ENCODE measurements around the gene LRCH1. TPM values are rescaled to one million over a fixed set of nuclear protein-coding genes. Genes with fewer than 3 reads are reported as not detected.

The LRCH1 gene
- total and polyA plus RNA-seq, 2 of the 4 experiments (the other 2 are of a cell fraction) = 7.0 to 8.8 TPM

GRCh38 chr13:46530084-46530935, 22.7 kb upstream of the LRCH1 start:
- ChIA-PET POLR2A (ENCODE audit: unreplicated experiment) (no interaction called here), CTCF (no interaction called here)
- Histone ChIP-seq H2BK120ac (ENCODE audit: low read depth, low read length) (no peak overlapping the region), H3K14ac (replicated peaks; ENCODE audit: low read depth, low read length) (no peak overlapping the region), H3K4me1 (ENCODE audit: control insufficient read depth, insufficient read depth, low read length) (no peaks in the 10 kb centered on the region), H3K36me3 (ENCODE audit: control insufficient read depth, insufficient read depth, low read length) (no peaks in the 10 kb centered on the region), H3K9me1 (ENCODE audit: insufficient read depth, low read length) (0 out of 2 replicates have a peak, but pooled peaks cover 2% of the 10 kb centered on the region), H4K8ac (ENCODE audit: low read depth in 2 of 2, low read length in 2 of 2) (no peak overlapping the region), H4K5ac (ENCODE audit: low read depth, low read length) (no peak overlapping the region), H3K27me3 (ENCODE audit: control insufficient read depth, insufficient read depth, low read length) (peaks cover 16% of the 10 kb centered on the region), H2AK9ac (replicated peaks; ENCODE audit: low read depth, low read length, poor library complexity) (no peak overlapping the region), H3K56ac (ENCODE audit: extremely low read depth, insufficient read depth, low read length) (no peak overlapping the region), H2AK5ac (ENCODE audit: low read depth, low read length) (no peak overlapping the region), H3K79me1 (ENCODE audit: low read depth in 1 of 2, low read length in 2 of 2) (no peaks in the 10 kb centered on the region), H3K23ac (ENCODE audit: low read depth, low read length) (no peak overlapping the region), H3K4ac (ENCODE audit: low read depth, low read length) (no peak overlapping the region), H3K9me3 (ENCODE audit: control insufficient read depth, insufficient read depth, low read length) (no peaks in the 10 kb centered on the region), H3K27ac (ENCODE audit: insufficient read depth, low read length) (no peak overlapping the region), H2BK20ac (ENCODE audit: low read depth, low read length) (no peak overlapping the region), H3K9ac (ENCODE audit: low read depth, low read length) (no peak overlapping the region), H3K4me3 (ENCODE audit: insufficient read depth, low read depth, low read length) (no peak overlapping the region), H2BK5ac (ENCODE audit: low read depth, low read length, poor library complexity, severe bottlenecking) (no peak overlapping the region), H3K18ac (ENCODE audit: low read depth, low read length) (no peak overlapping the region), H2BK15ac (ENCODE audit: low read depth, low read length) (no peak overlapping the region), H4K20me1 (ENCODE audit: insufficient read depth, low read length) (no peaks in the 10 kb centered on the region), H3K4me2 (ENCODE audit: low read depth, low read length) (no peak overlapping the region), H2AFZ (replicated peaks; ENCODE audit: low read length, poor library complexity) (no peak overlapping the region), H4K91ac (ENCODE audit: insufficient read depth, low read depth, low read length) (no peak overlapping the region)
- no TSS peak for BruUV-seq (replicated peaks)
- 100% methylated on average over 1 of the region's 4 CpGs; no CpG with 5 or more reads in 1 of the 2 experiments for WGBS, 2 experiments (ENCODE audit: extremely low coverage in 2 of 2, insufficient read length in 1 of 2)
- DNase-seq (peak; percentile 54), ATAC-seq (ENCODE audit: low read depth) (peak; percentile 66)
- intact Hi-C loops (cut with micrococcal nuclease) = no loop called here
- dilution Hi-C loops (cut with HindIII; ENCODE audit: low sequenced_read_pairs, unreplicated experiment) = no loop called here
- in situ Hi-C loops (cut with MboI; ENCODE audit: low sequenced_read_pairs) = no loop called here
- TF ChIP-seq MAFK (IDR thresholded peaks at IDR 0.05; ENCODE audit: low read depth, low read length) (no peak), RFX5 (IDR thresholded peaks at IDR 0.05; ENCODE audit: low read depth, low read length) (no peak), CEBPB (IDR thresholded peaks at IDR 0.05; ENCODE audit: low read depth, low read length) (no peak), NFE2L2 (IDR thresholded peaks at IDR 0.05; ENCODE audit: low read depth, low read length) (no peak), USF2 (IDR thresholded peaks at IDR 0.05; ENCODE audit: low read depth, low read length) (no peak), ELK1 (IDR thresholded peaks at IDR 0.05; ENCODE audit: borderline replicate concordance, low read depth, low read length) (no peak), MXI1 (IDR thresholded peaks at IDR 0.05; ENCODE audit: borderline replicate concordance, low read depth, low read length) (no peak), RAD21 (IDR thresholded peaks at IDR 0.05; ENCODE audit: low read length) (no peak), MAZ (IDR thresholded peaks at IDR 0.05; ENCODE audit: borderline replicate concordance, low read depth, low read length) (no peak), RCOR1 (IDR thresholded peaks at IDR 0.05; ENCODE audit: insufficient replicate concordance, low read length) (no peak), CHD1 (IDR thresholded peaks at IDR 0.05; ENCODE audit: low read depth, low read length) (no peak), POLR2A (IDR thresholded peaks at IDR 0.05; ENCODE audit: low read depth, low read length) (no peak), FOS (IDR thresholded peaks at IDR 0.05; ENCODE audit: low read depth, low read length) (no peak), SMC3 (IDR thresholded peaks at IDR 0.05; ENCODE audit: low read depth, low read length) (no peak)
- TF ChIP-seq, protein P1, sequence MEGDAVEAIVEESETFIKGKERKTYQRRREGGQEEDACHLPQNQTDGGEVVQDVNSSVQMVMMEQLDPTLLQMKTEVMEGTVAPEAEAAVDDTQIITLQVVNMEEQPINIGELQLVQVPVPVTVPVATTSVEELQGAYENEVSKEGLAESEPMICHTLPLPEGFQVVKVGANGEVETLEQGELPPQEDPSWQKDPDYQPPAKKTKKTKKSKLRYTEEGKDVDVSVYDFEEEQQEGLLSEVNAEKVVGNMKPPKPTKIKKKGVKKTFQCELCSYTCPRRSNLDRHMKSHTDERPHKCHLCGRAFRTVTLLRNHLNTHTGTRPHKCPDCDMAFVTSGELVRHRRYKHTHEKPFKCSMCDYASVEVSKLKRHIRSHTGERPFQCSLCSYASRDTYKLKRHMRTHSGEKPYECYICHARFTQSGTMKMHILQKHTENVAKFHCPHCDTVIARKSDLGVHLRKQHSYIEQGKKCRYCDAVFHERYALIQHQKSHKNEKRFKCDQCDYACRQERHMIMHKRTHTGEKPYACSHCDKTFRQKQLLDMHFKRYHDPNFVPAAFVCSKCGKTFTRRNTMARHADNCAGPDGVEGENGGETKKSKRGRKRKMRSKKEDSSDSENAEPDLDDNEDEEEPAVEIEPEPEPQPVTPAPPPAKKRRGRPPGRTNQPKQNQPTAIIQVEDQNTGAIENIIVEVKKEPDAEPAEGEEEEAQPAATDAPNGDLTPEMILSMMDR (conservative IDR thresholded peaks at IDR 0.05; ENCODE audit: low read depth, low read length) = no peak
